HG03175 (cell line): ENCODE measurements around the gene CCDC68.

Experiments
- ATAC-seq: cut with Tn5 transposase; IDR thresholded peaks from one replicate; pipeline ENCODE4 v1.9.1; 2021; ENCODE audit warnings: mild to moderate bottlenecking, moderate library complexity; ENCODE audit not compliant: unreplicated experiment

CCDC68 gene

DNA sequence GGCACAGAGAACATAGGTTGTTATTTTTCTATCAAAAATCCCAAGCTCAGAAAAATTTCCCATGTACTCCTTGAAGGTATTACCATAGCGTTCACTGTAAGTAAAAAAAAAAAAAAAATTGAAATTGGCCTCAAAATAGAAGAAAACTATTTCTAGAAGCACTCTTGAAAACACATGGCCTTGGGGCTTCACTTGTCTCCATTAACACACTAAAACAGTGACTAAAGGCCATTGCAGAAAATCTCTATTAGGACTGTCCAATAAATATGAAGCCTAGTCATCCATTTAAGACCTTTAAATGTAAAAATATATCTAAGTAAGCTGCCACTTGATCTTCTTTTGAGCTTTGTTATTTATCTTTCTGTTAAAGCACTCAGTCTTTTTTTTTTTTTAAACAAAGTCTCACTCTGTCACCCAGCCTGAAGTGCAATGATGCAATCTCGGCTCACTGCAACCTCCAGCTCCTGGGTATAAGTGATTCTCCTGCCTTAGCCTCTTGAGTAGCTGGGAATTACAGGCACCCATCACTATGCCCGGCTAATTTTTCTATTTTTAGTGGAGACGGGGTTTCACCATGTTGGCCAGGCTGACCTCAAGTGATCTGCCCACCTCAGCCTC is 35.8 kb downstream of the CCDC68 start:
- no peak for ATAC-seq

DNA sequence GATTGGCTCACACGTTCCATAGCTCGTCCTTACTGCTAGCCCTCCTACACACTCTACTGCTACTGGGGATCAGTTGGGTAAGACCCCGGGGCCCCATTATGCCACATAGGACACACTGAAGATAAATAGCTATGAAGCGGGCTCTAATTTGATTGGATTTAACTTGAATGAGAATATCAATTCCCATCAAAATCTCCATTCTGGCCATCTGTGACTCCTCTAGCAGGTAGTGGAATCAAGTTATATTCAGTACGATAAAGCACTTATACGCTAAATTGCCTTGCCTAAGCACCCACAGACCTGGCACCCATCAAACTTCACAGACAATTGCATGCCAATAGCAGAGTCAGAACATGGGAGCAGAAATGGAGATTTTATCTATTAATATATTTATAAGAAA is 39.8 kb downstream of the CCDC68 start:
- ATAC-seq, result no peak

DNA sequence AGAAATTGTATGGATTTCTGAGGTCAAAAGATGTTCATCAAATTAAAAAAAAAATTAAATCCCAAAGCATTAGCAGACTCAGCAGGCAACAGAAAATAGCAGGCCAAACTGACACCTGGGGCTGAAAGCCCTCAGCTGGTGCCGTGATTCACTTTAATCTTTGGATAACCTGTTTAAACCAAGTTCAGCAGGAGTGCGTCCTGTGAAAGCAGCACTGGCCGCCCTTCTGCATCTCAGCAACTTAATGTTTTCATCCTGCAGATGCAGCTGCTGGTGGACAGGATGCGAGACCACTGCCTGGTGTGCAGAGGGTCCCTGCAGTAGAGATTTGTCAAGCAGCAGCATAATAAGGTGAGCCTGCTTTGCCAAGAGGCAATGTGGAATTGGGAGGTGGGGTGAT is 41.2 kb downstream of the CCDC68 start:
- no peak for ATAC-seq

DNA sequence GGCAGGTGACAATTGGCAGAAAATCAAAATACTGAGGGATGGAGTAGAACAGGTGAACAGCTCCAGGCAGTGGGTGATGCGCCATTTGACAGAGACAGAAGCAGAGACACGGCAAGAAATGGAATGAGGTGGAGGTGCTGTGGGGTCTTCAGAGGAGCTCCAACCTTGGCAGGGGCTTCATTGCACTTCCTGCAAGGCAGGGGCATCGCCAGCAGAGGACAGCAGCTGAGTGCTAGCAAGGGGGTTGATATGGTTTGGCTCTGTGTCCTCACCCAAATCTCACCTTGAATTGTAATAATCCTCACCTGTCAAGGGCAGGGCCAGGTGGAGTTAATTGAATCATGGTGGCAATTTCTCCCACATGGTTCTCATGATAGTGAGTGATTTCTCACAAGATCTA is 42.8 kb downstream of the CCDC68 start:
- no peak for ATAC-seq

DNA sequence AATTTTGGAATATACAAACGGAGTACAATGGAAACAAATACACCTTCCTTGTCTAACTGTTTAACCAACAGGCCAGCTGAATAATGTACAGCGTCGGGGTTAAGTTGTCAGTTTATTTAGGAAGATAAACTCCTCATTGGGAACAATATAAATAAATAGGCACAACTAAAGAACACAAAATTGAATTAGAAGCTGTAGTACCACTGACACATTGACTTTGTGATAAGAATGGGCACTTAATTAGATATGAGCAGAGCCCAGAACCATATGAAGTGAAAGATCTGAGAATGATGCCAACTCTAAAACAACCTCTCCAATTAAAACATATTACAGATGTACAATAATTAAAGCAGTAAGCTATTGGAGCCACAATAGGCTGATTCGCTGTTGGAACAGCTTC is 44.4 kb downstream of the CCDC68 start:
- no peak for ATAC-seq

DNA sequence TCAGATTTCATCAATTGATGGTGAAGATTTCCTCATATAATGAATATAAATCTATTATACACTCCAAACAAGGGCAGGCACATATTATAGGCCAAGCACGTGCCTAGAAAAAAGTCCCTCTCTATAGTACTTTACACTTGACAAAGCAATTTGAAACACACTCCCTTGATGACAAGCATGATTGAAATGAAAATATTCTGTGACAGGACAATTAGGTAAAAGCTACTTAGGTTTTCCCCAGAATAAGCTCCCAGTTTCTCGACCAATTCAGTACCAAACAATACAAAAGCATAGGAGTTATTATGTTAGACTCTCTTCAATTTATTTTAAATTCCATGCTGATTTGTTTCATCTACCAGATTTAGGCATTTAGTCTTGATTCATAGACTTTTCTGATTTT is 47.7 kb downstream of the CCDC68 start:
- no peak for ATAC-seq

DNA sequence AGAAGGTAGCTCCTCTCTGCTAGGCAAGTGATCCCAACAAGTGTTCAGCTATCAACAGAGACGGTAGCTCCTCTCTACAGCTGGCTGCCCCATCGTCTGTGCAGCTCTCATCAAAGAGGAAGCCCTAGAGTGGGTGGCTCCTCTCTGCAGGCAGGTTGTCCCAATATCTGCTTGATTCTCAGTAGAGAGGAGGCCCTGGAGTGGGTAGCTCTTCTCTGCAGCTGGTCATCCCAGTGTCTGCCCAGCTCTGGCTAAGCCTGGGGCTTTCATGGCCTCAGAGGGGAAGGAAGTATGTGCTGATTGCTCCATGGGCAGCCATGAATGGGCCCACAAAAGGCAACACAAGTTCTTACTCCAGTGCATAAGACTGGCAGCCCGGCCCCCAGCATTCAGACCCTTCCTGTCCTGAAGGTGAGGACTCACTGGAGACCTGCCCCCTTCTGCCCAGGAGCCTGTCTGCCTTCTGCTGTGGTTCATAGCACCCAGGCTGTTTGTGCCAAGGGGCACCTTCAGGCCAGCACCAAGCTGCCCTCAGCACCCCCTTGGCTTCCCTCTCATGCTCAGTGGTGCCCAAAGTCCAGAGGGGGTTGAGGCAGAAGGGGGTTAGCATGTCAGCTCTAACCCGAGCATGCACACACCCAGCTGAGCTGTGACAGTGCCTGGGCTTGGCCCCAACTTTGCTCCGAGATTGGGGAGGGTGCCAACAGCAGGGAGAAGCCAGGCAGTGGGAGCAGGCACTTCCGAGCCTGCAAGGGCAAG is 48.9 kb downstream of the CCDC68 start:
- no peak for ATAC-seq

DNA sequence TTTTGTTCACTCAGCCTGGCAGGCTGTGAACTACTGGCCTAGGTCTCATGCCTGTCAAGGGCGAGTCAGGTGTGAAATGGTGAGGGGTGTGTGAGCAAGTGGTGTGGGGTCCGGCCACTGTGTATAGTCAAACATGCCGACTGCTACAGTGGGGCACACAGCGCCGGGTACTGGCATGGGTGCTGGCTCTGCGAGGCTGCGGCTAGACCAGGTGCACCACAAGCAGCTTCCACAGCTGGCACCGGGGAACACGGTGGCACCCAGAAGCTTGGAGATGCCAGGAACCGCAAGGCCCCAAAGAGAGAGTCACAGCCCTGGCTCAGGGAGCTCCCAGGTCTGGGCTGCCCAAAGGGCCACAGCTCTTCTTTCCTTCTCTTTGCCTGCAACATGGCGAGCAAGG is 49.7 kb downstream of the CCDC68 start:
- ATAC-seq, result no peak

DNA sequence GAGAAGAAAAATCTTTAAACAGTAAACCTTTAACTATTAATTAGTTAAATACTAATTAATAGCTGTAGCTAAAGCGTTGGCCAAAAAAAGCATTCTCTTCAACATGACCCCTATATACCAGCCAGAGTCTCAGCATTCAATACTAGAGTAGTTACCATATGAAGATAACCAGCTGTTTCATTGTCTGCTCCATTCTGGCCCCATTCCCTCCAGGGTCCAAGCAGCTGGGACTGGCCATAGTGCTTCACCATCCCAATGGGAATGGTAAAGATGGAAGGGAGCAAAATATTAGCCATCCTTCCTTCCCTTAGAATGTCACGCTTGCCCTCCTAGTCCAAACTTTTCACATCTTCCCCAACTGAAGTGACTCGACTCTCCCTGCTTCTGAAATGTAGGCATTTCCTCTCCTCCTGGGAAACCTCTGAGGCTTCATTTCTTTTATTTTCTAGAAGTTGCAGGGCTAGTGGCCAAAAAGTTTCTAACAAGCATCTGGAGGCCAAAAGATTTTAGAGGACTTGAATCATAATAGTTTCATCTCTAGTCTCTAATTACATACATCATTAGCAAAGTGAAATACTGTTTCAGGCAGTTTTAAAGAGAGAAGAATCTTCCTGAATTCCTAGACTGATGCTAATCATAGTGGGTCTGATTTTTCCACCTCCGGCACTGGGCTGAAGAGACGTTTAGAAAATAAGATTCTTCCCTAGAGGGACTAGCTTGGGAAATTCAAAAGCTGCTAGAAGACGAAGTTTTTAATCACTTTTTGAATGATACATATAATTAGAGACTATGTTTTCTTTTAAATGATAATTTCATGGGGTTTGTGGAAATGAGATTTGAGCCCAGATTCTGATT is 52.7 kb downstream of the CCDC68 start:
- no peak for ATAC-seq

DNA sequence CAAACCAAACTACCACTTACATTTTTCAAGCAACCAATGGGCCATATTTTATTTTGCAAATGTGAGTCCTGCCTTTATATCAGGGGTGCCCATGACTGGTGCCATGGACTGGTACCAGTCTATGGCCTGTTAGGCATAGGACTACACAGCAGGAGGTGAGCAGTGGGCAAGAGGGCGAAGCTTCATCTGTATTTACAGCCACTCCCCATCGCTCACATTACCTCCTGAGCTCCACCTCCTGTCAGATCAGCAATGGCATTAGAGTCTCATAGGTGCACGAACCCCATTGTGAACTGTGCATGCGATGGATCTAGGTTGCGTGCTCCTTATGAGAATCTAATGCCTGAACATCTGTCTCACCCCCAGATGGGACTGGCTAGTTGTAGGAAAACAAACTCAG is 53.6 kb downstream of the CCDC68 start:
- ATAC-seq, result no peak

DNA sequence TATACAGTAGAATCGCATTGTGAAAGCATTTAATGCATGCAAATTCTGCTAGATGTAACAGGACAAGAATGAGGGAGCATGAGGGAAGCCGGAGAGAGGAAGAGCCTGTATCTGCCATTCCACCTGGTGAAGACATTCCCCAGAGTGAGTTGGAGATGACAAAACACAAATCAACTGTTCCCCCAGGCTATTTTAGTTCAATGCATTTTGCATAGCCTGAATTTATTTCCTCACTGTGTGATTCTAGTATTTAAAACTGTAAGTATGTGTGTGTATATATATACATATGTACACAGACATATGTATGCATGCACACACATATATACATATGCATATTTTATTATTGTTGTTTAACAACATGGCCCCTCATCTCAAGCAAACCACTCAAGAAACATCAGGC is 54.7 kb downstream of the CCDC68 start:
- ATAC-seq, result no peak

DNA sequence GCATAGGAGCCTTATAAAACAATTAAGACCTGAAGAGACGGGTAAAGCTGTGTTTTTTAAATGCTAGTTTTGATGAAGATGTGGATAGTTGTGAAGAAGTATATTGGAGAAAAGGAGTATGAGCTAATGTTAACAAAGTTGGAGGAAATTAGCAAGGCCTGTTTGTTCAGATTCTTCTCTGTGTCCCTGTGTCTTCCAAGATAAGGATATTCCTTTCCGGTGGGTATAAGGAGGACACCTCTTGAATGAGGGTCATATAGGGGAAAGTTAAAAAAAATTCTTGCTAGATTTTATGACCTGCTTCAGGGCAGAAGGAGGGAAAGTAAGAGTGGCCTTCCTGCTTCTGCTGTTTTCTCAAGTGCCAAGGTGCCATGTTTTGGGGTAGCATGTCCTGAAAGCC is 59.0 kb downstream of the CCDC68 start:
- ATAC-seq, result no peak

DNA sequence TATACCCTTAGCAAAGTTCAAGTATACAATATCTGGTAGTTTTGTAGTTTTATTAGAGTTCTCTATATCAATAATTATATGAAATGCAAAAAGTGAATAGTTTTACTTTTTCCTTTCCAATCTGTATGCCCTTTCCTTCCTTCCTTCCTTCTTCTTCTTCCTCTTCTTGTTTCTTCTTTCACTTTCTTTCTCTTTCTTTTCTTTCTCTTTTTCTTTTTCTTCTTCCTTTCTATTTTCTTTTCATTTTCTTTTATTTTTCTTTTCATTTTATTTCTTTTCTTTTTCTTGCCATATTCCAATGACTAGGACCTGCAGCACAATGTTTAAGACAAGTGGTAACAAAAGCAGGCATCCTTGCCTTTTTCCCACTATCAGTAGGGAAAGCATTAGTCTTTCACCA is 59.8 kb downstream of the CCDC68 start:
- ATAC-seq, result no peak

DNA sequence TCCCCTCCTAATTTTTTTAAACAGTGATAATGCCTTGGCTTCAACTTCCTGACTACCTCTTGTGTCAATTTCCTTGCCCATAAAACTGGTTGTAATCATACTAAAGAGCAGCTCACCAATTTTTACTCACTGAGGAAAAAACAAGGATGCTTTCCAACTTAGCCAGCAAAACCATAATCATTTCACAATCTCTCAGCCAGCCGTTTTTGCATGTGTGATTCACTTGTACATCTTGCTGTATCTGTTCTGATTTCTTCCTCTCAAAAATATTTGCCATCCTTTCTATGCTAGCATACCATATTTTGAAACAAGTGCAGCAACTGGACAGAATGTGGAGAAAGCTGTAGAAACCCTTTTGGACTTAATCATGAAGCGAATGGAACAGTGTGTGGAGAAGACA is 70.3 kb downstream of the CCDC68 start:
- ATAC-seq, result no peak

DNA sequence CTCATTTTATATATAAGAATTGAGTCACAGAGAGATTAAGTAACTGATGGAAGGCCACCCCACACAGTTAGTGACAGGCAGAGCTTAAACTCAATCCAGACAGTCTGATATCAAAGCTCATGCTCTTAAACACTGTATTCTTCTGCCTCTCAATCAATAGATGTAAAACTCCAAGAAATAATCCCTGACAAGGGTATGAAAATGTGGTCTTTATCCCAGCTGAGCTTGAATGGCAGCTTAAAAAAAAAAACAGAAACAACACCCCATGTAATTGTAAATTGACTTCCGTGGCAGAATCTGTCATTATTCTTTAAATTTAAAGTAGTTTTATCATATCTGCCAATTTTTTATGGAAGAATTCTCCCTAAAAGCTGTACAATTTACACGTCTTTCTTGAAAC is 70.9 kb downstream of the CCDC68 start:
- no peak for ATAC-seq

DNA sequence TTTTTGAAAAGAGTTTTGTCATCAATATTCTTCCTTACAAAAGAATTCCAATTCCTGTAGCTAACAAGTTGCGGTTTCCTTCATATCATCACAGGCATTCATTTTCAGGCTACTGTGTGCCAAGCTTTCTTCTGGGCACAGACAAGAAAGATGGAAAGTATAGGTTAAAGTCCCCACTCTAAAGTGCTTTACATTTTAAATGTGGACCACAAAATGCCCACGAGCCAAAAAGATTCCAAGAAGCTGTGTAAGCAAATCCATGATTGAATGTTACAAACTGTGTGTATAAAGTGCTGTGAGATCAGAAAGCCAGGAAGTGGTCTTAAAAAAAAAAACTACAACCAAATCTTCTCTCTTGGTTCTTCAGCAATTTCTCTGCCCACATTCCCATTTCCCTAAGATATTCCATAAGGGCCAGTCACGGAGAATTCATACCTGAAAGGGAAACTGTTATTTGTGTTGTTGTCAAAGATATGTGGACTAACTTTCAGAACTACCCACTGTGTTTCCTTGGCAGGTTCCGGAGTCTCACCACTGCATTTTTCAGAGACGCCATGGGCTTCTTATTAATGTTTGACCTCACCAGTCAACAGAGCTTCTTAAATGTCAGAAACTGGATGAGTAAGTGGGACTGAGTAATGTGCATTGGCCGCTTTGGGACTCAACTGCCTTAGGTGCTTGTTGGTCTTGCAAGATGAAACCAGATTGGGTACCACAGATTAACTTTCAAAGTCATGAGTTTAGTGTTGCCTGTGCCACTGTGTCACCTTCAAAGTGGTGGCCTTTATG is 75.3 kb downstream of the CCDC68 start:
- no peak for ATAC-seq

DNA sequence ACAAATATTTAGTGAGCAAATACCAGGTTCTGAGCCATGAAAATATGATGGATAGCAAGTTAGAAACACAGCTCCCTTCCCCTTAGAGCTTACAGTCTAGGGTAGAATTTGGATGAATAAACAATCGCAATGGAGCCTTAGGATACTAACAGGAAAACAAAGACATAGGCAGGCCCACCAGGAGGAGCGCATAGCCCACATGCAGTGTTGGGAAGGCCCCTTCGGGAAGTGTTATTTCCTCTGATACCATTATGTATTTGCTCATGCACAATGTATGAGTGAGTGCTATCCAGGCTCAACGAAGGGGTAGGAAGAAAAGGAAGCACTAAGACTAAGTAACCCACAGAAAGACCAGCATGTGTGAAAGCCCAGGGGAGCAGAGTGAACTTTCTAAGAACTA is 76.9 kb downstream of the CCDC68 start:
- no peak for ATAC-seq

DNA sequence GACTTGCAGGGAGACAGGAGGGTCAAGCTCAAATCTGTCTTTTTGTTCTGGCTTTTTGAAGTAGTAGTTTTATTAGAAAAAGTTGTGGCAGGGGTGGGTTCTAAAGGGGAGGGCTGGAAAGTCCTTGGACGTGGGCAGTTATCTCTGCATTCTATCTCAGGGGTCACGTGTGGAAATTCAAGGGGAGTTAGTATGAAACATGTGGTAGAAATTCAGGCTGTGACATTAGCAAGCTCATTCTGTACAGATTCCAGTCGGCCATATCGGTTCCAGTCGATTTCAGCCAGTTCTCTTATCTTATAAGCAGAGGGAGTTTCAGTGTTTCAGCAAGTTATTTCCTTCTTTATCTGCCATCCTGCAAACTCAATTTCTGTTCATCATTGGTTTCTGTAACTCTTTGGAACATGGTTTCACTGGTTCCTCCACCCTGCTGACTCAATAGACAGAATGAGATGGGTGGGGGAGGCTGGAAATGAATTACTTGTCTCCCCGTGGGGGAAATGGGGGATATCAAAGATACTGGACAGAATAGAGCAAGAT is 78.0 kb downstream of the CCDC68 start:
- ATAC-seq, result no peak

DNA sequence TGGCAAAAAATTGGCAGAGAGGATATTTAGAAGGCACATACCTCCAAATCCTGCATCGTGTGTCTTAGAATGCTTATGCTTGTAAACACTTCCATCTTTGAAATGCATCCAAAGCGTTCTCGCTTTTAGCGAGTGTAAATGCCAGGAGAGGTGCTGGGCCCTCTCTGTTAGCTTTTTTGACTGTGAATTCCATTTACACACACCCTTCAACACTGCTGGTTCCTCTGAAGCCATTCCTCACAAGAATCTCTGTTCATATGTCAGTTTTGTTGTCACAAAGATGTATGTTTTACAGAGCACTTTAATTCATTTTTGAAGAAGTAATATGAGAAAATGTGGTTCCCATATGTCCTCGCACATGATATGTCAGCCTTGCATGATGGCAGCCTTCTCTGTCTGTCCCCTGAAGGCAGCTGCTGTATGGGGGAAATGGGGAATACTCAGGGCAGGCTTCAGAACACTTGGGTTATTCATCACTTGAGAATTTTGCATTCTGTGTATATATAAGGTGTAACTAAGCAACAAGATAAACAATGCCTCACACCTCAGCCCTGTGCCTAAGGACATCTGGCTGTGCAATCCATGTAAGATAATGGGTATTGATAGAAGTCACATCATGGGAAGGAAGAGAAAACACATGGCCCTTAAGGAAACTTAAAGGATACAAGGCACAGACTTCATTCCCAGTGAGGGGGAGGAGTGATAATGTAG is 78.7 kb downstream of the CCDC68 start:
- ATAC-seq, result no peak

DNA sequence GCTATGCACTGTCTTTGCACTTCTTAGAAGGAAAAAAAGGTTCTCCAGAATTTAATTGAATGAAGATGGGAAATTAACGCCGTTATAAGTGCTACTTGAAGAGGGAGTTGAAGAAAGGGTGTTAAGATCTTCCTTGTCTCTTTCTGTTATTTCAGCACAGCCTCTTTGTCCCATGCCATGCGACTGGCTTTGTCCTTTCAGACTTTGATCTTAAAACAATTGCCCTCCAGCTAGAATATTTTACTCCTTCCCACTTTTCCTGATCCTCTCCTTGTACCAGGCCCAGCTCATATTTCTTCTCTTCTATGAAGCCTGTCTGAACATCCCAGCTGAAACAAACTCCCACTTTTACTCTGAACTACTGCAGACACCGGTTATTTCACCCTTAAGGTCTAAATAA is 79.6 kb downstream of the CCDC68 start:
- no peak for ATAC-seq
